CD4-positive, alpha-beta T cell treated with Interleukin-10 for 1 hour (primary cell): ENCODE results near the gene HMCN2.
"Not testable (repeated sequence)": the region's sequence is repeated elsewhere in the genome, so short reads cannot be mapped to it uniquely, and the experiment has no call there.

Source experiments
- DNase-seq: peaks from one replicate; pipeline ENCODE4 v3.0.0-alpha.2; 2020

The HMCN2 gene

DNA sequence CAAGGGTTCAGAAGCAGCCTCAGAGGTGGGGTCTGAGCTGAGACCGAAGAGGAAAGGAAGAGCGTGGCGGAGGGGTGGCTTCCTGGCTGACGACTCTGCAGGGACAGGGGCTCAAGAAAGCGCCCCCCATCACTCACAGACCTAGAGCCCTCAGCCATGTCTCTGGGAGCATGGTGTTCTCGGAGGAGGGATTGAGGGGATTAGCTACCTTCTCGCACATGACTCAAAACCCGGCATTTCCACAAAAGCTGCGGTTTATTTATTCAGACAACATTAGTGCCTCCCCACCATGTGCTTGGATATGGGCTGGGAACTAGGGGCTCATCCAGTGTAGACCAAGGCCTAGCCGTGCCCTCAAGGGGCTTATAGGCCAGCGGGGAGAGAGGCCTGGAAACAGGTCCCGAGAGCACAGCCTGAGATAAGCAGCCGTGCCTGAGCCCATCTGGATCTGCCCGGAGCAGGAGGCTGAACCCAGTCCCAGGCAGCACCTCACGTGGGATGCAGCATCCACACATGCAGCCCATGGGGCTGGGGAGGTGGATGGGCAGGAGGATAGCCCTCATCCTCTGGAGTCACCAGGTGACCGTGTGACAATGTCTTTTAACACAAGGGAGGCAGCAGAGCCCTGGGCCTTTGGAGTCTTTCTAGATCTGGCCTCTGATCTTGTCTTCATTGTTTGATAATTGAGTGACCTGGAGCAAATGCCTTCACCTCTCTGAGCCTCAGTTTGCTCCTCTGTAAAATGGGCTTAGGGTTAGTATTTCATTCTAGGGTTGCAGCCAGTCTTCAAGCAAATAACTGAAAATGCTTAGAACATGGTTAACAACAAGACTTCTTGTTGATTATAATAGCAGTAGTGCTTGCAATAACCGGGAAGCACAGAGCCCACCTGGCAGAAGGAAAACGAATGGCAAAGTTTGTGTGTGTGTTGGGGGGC is 878 bp upstream of the HMCN2 start:
- no peak for DNase-seq

DNA sequence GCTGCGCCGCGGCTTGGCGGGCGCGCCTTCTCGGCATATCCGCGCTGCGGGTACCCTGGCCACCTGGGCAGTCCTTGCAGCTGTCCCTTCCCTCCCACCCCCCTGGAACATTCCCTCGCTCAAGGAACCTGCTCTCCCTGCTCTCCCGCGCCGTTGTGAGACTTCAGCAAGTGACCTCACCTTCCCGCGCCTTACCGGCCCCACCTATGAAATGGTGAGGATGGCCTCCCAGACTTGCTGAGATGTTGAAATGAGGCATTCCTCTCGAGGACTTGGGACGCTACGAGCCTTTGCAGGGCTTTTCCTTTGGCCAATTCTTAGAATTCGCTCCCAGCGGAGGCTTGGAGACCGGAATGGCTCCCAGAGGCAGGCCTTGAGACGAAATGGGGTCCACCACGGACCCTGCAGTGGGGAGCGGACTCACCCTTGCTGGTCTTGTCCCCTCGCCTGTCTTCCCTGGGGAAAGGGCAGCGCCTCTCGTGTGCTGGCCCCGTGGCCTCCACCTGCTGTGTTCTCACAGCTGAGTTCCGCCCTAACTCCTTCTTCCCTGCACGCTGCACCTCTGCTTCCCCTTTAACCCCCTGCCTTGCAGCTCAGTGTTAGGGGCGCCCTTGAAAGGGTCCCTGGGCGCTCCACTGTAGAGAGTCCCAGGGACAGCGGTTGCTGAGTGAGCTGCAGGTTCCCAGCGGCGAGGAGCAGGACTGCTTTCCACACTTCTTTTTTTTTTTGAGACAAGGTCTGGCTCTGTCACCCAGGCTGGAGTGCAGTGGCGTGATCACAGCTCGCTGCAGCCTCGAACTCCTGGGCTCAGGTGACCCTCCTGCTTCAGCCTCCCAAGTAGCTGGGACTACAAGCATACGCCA is 907 bp downstream of the HMCN2 start:
- no peak for DNase-seq

DNA sequence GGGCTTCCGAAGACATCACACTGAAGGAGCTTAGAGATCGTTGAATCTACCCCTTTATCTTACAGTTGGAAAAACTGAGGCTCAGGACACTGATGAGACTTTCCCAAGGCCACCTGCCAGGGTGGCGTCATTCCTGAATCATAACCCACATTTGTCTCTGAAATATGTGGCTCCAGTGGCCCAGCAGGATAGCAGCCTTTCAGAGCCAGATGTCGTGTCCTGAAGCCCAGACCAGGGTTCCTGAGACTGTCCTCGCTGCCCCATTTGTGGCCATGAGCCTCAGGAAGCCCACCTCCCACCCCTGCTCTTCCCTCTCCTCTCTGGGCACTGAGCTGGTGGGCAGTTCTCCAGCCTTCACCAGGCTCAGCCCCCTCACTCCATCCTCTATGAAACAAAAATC is 2.4 kb downstream of the HMCN2 start:
- DNase-seq, result no peak

DNA sequence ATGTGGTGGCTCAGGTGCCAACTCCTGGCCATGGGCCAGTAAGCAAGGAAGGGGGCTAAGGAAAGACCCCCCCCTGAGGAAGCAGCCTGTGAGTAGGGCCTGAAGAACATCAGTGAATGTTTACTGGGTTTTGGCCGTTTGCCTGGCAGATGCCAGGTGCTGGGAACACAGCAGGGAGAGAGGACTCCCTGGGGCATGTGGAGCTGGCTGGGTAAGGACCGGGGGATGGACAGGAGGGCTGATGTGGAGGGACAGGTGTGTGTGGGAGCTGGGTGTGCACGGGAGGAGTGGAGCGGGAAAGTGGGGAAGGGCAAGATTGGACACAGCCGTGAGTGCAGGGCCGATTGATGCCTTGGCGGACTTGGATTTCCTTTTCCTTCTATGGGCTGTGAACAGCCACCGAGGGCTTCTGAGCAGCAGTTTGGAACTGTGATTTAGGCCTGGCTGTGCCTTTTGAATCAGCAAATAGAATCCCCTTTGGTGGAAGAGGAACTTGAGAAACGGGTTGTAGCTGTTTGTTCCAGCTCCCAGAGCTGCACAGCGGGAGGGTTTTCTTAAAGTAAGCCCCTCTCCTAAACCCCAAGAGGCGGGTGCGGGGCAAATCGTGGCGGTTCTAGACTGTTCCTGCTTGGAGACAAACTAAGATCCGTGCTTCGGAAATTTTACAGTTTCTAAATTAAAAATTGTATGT is 3.1 kb downstream of the HMCN2 start:
- no peak for DNase-seq

DNA sequence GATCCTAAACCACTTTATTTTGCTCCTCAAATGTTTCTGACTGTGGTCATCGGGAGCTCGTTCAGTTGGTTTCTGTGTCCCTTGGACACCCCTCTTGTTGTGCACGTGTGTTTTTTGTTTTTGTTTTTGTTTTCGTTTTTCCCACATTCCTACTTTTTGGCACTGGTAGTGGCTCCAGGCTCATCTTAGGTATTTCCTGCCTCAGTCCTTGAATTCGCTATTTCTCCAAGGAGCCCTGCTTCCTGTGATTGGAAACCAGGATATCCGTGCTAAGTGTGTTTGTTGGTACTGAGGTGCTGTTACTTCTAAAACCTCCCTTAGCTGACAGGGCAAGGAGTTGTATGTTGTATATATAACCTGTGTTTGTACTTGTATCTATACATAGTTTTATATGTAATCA is 5.9 kb downstream of the HMCN2 start:
- DNase-seq, result no peak

DNA sequence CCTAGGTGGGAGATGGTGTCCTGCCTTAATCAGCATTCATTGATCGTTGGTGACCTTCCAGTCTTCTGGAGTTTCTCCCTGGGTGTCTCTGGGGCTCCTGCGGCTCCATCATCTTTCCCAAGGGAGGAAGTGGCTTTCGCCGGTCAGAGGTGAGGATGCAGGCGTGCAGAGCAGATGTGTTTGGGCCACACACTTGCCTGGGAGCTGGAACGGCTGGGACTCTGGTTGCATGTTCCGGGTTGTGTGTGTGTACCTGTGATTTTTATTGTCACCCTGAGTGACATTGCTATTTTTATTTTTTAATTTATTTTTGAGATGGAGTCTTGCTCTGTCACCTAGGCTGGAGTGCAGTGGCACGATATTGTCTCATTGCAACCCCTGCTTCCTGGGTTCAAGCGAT is 9.6 kb downstream of the HMCN2 start:
- no peak for DNase-seq

DNA sequence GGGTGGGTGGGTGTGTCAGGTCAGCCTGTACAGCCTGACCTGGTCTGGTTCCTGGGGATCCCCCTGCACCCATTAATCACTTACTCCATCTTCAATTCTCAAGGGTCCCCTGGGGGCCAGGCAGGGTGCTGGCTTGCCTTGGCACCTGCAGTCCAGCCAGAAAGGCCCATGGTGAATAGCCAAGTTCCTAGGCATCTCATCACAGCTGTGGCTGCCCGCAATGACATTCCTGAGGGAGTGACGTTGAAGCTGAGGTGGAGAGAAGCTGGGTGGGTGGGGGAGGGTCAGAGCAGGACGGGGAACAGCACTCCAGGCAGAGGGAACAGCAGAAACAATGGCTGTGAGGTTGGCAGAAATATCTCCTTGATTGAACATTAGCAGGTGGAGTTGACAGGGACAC is 10.6 kb downstream of the HMCN2 start:
- no peak for DNase-seq

DNA sequence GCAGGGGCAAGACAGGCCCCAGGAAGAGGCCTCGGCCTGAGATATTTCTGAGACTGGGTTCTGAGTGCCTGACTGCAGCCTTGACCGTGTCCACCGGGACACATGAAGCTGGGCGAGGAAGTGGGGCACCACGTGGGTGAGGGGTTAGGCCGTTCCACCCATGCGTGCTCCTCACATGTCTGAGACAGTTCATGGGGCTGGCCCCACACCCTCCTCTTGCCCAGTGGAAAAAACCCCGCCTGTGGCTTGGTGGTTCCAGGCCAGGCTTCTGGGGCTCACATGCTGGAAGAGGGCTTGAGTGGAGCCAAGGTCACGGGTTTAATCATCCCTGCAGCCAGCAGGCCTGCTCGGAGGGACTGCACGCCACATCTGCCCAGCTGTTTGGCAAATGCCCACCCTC is 11.4 kb downstream of the HMCN2 start:
- no peak for DNase-seq

DNA sequence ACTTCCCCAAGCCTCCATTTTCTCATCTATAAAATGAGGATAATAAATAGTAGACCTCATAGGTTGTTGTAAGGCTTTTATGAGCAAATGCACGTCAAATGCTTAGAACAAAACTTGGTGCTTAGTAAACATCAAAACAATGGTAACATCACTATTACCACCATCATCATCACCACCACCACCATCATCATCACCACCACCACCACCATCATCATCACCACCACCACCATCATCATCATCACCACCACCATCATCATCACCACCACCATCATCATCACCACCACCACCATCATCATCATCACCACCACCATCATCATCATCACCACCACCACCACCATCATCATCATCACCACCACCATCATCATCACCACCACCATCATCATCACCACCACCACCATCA is 12.0 kb downstream of the HMCN2 start:
- DNase-seq, result not testable (repeated sequence)

DNA sequence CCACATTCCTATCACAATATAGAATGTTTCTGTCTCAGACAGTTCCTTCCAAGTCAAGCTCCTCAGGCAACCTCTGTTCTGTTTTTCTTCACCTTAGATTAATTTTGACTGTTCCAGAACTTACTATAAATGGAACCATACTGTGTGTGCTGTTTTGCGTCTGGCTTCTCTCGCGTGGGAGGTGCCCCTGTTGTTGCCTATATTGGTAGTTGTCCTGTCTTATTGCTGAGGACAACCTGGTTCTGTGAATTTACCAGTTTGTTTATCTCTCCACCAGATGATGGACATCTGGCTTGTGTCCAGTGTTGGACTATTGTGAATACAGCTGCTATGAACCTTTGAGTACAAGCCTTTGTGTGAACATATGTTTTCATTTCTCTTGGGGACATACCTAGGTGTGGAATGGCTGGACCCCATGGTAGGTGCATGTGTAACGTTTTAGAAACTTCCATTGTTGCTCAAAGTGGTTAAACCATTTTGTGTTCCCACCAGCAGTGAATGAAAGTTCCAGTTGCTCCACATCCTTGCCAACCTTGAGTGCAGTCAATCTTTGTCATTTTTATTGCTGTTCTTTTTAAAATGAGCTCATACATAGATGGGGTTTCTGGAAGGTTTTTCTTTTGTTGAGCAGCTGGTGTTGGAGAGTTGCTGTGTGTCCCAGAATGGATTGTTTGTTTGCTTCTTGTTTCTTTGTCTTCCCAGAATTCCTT is 18.1 kb downstream of the HMCN2 start:
- no peak for DNase-seq

DNA sequence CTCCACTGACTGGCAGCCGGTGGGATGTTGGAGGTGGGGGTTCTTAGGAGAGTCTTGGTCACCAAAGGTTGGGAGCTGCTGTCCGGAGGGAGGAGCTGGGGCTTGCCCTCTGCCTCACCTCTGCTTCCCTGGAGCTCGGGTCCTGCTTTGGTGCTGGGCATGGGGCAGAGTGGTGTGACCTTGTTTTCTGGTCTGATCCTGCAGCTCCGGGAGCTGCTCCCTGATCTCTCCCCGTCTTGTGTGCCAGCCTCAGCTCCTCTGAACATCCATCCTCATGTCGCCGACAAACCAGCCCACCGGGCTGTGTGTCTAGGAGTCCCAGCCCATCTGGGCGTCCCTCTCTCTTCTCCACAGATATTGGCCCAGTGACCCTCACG is 18.7 kb downstream of the HMCN2 start:
- no peak for DNase-seq

DNA sequence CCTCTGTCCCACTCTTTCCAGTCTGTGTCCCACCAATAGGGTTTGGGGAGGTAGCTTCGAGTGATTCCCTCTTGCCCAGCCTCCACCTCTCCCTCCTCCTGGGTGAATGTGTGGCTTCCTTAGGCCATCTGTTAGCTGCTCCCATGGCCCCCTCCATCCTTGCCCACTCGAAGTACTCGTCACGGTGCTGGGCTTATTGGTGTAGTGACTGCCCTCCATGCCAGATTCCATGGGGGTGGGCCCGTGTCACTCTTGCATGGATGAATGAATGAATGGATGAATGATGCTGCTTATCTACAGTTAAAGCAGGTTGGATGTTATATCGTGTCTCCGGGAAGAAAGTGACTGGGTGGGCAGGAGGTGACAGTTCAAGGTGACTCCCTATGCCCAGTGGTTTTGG is 19.1 kb downstream of the HMCN2 start:
- DNase-seq, result no peak

DNA sequence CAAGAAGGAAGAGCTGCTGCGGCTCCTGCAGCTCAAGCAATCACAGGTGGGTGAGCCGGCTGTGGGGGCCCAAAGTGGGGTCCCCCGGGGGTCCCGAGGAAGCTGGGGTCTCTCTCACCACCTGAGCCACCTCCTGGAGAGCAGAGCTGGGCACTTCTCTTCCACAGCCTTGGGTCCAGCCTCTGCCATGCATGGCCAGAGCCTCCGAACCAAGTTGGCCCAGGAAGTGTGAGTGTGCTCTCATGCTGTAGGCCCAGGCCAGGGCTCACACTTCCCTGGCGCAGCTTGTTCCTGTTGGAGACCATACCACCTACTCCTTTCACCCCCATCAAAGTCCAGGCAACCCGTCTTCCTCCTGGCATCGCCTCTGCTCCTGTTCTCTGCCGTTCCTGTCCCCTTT is 19.7 kb downstream of the HMCN2 start:
- DNase-seq, result no peak

DNA sequence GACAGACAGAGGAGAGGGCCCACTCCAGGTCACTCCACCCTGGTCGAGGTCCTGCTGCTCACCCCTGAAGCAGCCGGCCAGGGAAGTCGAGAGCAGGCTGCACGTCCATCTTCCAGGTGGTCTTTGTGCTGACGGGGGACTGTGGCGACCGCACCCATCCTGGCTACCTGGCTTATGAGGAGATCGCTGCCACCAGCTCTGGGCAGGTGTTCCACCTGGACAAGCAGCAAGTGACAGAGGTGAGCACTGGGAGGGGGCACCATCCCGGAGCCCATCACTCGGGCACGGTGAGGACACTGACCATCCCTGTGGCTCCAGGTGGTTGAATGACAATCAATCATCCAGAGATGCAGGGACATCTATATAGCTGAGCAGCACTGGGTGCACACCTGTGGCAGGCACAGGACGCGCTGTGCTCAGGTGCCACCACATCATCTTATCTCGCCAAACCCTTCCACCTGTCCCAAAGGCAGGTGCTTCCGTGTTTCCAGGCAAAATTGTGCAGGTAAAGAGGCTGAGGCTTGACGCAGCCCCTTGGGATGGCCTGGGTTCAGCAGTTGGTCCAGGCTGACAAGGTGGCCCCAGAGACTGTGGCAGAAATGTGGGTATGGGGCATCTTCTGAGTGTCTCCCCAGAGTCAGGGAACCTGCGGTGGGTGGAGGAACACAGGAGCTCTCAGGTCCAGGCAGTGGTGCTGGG is 20.7 kb downstream of the HMCN2 start:
- no peak for DNase-seq

DNA sequence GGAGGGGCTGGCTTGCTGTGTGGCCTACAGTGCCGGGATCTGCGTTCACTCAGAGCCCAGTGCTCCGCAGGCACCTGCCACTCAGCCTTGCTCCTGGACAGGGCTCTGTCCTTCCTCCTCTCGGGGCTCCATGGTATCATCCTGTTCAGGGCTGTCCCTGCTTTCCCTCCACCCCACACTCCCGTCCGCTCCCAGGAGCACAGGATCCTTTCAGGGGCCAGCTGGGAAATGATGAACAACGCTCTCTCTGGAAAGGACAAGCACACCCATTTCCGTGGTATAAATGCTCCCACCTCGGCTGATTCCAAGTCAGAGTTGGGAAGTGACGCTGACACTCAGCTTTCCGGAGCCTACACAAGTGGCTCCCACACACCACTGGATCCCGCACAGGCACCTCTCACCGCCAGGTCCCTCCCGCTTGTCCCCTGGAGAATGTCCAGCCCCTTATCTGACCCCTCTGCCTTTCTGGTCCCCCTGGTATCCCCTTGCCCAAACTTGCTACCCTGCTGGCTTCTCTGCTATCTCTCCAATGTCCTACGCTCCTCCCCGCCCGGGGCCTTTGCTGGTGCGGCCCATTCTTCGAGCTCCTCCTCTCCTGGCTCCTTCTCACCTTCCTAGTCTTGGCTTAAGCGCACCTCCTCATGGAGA is 21.3 kb downstream of the HMCN2 start:
- DNase-seq, result no peak

DNA sequence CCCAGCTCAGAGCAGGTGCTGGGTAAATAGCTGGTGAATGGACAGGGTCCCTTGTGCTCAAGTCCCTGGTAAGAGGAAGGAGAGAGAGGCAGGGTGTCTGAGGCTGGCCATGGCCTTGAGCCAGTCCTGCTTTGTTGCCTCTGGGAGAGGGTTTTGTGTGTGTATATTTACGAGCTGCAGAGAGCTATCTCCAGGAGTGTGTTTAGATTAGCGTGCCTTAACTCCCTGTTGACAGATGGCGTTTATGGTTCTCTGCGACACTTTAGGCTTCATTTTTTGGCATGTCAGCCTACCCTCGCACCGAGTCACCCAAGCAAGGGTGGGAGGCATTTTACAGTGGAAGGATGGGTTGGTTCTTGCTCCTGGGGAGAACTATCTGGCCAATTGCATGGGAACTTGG is 22.2 kb downstream of the HMCN2 start:
- no peak for DNase-seq

DNA sequence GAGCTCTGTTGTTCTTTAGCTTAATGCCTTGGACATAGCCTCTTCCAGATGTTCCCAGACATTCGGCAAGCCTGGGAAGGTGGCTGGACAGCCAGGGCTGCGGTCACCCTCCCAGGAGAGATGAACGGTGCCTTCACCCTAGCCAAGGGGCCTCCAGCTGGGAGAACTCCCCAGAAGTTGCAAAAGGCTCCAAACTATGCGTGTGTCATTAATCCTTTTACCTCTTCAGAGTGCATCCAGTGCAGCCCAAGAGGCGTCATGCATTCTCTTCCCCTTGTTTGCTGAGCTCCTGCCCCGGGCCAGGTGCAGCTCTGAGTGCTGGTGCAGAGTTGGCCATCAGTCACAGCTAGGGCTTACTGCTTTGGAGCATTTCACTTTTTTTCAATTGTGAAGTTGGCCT is 22.8 kb downstream of the HMCN2 start:
- DNase-seq, result no peak

DNA sequence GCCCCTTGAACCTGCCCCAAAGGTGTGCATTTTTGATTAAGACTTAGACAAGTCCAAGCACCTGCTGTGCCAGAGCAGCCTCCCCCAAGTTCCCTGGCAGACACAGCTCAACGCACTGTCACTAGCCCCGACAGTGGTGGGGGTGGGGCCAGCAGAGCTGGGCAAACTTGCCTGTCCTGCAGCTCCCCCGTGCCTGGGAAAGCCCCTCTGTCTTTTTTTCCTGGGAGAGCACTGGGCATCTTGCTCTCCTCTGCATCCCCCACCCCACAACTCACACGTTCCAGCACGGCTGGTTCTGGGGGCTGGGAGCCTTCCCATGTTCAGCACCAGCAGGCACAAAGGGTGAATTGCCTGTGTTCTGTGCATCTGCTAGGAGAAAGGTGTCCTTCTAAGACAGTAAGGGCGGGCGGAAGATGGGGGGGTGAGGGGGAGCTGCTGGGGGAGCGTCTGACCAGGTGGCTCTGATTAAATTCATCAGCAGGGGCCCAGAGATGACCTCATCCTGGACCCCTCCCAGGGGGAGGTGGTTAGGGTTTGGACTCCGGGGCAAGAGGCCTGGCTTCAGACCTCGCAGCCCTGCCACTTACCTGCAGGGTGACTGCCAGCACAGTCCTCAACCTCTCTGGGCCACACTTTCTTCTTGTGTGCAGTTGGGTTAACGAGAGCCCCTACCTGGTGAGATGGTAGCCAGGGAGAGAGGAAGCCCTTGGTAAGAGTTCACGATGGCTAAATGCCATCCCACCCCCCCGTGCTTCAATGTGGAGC is 23.5 kb downstream of the HMCN2 start:
- no peak for DNase-seq

DNA sequence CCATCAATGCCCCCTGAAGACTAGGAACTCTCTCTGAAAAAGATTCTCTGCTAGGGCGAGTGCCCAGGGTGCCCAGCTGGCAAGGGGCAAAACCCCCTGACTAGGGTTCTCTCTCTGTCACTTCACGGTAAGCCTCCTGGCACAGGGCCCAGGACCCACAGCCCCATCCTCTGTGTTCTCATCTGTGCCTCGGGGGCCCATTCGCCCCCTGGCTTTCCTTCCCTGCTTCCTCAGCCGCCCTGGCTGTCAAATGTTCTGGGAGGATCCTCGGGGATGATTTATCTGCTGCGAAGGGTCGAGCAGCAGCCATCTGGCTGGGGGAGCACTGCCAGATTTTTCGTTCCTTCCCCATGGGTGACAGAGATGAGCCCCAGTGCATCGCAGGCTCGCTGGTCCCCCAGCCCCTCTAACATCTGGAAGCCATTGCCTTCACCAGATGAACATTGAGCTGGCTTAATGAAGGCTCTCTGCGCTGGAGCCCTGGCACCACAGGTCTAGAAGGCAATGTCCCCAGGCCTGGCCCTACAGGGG is 24.2 kb downstream of the HMCN2 start:
- no peak for DNase-seq
